GM19438 (cell line): ENCODE measurements around the gene DRD4.
"Not testable (repeated sequence)": the region's sequence is repeated elsewhere in the genome, so short reads cannot be mapped to it uniquely, and the experiment has no call there.

Experiments
- ATAC-seq: cut with Tn5 transposase; IDR thresholded peaks from one replicate; pipeline ENCODE4 v1.9.1; 2021; ENCODE audit warnings: low read depth; ENCODE audit not compliant: unreplicated experiment

DRD4 gene

DNA sequence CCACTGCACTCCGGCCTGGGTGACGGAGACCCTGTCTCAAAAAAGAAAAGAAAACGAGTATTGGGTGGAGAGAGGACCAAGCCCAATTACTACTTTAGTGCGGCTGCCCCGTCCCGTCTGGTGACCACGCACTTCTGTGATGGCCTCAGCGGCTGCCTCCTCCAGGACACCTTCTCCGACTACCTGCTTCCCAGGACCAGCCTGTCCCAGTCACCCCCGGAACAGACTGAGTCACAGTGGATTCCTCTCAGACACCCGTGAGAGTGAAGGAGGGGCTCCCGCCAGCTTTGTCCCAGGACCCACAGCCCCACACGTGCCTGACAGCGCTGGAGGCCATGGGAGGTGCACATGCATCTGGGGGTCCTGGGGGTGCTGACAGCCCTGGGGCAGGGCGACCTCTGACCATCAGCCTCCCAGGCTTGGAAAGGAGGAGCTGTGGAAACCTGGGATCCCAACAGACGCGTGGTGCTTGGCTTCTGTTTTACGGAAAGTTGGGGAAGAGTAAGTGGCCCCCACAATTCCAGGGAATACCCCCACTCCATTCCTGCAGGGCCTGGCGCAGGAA is 4.8 kb downstream of the DRD4 start:
- ATAC-seq, result no peak

DNA sequence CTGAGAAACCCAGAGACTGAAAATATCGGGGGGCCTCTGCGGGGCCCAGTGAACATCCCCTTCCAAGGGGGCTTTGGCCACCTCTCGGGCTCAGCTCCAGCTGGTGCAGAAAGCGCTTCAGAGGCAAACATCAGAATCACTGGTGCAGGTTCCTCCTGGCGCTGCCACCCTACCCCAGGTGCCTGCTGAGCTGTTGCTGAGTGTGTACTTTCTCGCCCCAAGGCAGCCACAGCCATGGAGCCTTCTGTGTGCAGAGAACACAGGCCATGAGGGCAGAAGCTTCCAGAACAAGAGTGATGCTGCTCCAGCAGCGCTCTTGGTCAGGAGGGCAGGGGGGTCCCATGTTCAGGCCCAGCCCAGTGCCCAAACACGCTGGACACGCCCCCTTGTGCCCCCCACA is 6.3 kb downstream of the DRD4 start:
- no peak for ATAC-seq

DNA sequence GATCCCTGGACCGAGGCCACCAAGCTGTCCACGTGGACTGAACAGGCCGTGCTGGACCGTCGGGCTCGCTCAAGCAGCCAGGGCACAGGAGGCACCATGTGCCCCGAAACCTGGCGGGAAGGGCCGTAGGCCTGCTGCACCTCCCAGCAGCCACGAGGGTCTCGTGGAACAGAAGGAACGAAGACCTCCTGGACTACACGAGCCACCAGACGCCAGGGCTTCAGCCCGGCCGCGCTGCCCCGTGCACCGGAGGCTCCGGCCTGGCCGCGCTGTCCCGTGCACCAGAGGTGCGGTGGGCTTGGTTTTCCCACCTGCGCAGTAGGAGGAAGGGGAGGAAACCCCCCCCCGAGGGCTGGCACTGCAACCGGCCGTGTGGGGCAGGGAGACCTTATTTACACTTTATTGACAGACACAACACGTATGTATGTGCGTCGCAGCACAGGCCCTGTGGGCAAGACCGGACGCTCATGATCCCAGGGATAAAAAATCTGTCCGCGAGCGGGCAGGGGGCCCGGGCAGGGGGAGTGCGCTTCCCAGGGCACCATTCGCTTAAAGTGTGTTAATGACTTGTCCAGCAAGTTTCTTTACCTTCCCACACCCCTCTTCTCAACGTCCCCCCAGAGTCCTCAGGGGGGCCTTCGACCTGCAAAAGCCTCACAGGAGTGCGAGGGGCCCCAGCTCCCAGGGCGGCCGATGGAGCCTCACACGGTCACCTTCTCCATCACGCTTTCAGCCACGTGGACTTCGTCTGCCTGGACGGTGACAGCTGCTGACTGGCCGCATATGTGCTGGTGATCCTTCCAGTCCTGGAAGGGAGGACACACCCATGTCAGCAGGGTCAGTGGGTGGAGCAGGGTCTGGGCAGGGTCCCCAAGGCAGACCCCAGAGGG is 7.0 kb downstream of the DRD4 start:
- no peak for ATAC-seq

DNA sequence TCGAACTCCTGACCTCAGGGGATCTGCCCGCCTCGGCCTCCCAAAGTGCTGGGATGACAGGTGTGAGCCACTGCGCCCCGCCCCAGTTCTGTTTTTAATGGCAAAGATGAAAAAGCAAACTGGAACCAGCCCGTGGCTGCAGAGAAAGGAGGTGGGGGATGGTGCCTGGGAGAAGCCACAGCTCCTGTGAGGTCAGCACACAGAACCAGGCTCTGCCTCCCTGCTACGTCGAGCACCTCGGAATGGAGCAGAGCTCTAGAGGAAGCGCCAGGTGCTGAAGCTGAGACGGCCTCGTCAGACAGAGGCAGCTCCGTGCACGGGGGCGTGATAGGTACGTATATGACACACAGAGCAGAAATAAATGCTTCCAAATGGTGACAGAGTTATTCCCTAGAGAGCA is 8.5 kb downstream of the DRD4 start:
- no peak for ATAC-seq

DNA sequence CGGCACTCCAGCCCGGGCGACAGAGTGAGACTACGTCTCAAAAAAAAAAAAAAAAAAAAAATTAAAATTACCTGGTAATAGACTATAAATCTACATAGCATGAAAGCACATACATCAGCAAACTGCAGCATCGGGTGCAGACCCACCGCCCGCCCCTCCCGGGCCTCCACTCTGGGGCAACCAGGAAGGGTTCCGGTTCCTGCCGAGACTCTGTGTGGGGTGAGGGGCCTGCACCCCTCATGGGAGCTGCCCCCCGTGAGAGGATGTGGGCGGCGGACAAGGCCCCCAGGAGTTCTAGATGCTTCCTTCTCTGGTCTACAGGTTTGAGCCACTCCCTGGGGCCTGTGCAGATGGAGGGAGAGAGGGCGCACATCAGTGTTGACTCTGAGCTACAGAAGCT is 9.1 kb downstream of the DRD4 start:
- no peak for ATAC-seq

DNA sequence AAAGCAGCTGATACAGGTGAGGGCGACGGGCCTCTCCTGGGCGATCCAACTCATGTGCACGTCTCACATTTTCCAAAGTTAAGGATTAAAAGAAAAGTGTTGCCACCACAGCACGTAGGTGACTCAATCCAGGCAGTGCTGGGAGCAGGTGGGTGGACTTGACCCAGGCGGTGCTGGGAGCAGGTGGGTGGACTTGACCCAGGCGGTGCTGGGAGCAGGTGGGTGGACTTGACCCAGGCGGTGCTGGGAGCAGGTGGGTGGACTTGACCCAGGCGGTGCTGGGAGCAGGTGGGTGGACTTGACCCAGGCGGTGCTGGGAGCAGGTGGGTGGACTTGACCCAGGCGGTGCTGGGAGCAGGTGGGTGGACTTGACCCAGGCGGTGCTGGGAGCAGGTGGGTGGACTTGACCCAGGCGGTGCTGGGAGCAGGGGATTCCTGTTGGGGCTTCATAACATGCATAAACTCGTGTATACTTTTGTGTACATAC is 10.6 kb downstream of the DRD4 start:
- not testable (repeated sequence) for ATAC-seq

DNA sequence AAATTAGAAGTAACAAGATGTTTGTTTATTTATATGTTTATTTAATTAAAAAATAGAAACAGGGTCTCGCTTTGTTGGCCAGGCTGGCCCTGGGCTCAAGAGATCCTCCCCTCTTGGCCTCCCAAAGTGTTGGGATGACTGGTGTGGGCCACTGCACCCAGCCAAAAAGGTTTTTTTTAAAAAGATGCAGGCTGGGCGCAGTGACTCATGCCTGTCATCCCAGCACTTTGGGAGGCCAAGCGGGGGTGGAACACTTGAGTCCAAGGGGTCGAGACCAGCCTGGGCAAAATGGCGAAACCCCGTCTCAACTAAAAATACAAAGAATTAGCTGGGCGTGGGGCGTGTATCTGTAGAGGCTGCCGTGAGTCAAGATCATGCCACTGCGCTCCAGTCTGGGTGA is 13.4 kb downstream of the DRD4 start:
- ATAC-seq, result no peak

DNA sequence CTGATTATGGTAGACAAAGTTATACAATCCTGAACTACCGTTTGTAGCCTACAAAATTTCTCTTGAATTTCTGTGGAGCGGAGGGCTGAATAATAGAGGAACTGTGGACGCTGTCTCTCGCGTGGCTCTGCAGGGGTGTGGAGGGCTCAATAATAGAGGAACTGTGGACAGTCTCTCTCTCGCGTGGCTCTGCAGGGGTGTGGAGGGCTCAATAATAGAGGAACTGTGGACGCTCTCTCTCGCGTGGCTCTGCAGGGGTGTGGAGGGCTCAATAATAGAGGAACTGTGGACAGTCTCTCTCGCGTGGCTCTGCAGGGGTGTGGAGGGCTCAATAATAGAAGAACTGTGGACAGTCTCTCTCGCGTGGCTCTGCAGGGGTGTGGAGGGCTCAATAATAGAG is 16.1 kb downstream of the DRD4 start:
- ATAC-seq, result not testable (repeated sequence)

DNA sequence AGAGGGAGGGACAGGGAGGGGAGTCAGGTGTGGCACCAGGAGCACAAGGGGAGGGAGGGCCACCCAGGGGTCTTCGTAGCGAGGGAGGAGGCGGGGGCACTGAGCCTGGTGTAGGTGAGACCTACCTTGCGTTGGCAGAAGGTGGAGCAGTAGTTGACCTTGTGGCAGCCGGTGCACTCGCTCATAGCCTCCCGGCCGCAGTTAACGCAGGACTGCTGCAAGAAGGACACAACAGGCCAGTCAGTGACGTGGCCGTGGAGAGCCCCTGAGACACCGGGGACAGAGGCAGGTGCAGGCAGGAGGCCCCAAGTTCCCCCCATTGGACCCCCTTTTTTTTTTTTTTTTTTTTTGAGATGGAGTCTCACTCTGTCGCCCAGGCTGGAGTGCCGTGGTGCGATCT is 16.8 kb downstream of the DRD4 start:
- no peak for ATAC-seq

DNA sequence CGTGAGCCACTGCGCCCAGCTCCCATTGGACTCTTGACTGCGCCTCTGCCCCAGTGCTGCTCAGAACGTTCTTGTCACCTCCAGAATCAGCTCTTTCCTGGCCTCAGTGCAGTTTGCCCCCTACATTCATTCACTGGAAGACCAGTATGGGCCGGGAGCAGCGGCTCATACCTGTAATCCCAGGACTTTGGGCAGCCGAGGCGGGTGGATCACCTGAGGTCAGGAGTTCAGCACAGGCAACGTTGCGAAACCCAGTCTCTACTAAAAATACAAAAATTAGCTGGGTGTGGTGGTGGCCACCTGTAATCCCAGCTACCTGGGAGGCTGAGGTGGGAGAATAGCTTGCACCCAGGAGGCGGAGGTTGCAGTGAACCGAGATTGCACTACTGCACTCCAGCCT is 17.4 kb downstream of the DRD4 start:
- ATAC-seq, result not testable (repeated sequence)

DNA sequence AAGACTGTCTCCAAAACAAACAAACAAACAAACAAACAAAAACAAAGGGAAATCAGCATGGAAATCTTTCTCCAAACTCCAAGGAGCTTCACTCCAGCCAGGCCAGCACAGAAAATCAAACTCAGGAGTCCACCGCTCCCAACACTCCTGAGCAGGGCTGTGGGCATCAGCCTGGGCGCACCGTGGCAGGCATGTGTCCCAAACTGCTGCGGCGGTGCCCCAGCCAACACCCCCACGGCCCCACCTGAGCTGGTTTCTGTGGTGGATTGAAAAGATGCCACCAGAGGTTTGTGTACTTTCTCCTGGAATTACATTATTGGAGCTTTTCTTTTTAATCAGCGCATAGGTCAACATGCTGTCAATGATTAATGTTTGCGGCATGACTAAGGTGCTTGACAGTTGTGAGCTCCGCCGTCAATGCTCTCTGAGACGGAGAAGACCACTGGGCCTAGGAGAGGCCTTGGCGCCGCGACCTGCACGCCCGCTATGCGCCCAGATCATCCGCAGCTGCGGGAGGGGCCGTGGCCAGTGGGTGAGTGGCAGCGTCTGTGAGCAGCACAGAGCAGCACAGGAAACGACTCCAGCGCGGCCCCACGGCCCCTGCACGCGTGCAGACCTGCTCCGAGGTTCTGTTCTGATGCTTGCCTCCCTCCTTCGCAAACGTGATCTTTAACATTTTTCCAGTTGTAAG is 18.1 kb downstream of the DRD4 start:
- ATAC-seq, result no peak

DNA sequence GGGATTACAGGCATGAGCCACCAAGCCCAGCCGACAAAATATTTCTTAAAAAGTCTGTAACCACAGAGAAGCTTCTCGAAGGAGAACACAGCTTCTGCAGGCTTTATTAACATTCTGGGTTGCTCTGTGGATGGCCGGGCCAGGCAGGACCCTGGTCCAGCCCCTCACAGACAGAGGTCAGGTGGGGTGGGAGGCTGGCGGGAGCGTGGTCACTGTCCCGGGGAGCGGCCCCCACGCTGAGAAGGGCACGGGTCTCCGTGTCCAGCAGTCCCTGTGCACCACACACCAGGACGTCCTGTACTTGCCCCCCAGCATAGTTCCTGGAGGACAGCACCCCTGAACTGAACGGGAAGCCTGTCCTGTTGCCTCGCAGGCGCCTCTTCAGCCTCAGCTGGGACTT is 19.4 kb downstream of the DRD4 start:
- ATAC-seq, result no peak

DNA sequence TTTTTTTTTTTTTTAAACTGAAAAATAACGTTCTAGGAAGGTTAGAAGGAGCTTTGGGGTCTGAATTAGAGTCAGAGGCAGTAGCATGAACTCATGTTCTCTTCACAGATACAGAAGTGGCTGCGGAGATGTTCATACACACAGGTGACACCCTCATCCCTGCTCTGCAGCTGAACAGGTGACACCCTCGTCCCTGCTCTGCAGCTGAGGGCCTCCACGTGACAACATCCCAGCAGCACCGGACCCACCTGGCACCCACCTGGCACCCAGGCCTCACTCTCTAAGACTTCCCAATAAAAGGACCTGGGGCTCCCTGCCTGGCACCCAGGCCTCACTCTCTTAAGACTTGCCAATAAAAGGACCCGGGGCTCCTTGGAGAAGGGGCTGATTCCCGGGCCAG is 19.8 kb downstream of the DRD4 start:
- ATAC-seq, result no peak

DNA sequence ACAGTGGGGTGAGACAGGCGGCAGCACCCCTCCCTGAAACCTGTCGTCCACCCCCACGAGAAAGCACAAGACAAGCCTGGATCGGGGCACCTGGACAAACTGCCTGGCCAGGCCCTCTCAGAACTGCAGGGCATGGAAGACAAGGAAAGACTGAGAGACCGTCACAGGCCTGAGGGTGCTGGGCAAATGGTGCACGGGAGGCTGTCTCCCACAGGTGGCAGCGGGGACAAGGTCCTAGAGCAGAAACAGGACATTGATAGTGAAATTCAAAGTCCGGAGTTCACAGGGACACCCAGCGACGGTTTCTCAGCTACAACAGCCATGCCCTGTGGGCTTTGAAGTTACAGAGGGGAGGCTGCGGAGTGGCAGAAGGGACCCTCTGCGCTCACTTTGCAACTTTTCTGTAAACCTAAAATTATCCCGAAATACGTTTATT is 20.6 kb downstream of the DRD4 start:
- ATAC-seq, result no peak

DNA sequence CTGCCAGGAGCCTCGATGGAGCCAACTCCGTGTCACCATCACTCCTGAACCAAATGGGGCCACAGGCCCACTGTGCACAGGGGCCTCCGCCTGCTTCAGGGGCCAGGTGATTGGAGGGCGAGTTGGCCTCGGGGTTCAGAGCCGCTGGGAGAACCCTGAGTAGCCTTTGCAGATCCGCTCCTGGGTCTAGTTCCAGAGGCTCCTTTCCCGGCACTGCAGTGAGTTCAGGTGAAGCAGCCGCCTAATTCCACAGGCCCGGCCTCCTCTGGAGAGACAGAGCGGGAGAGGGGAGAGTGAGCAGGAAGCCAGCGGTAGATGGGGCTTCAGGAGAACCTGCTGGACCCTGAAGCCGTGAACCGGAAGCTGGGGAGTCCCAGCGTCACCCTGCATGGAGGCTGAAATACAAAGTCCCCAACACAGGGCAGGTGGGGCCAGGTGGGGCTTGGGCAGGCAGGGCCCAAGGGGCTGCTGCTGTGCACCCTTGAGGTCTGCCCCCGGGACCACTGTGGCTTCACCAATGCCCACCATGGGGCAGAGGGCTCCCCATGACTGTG is 22.5 kb downstream of the DRD4 start:
- ATAC-seq, result no peak

DNA sequence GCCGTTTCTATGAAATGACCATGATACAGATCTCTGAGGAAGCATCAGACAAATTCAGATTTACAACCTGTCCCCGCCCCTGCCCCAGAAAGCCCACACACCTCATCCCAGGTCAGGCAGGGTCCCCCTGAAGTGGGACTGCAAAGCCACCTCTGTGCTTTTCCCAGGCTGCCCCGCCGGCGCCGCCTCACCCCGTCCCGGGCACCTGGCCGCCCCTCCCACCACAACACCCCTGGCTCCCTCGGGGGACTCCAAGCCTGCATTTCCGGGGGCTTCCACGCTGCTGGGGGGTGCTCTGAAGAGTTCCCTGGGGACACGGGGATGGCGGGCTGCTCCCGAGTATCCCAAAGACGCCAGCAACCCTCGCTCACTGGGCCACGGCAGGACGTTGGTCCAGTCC is 23.2 kb downstream of the DRD4 start:
- ATAC-seq, result no peak

DNA sequence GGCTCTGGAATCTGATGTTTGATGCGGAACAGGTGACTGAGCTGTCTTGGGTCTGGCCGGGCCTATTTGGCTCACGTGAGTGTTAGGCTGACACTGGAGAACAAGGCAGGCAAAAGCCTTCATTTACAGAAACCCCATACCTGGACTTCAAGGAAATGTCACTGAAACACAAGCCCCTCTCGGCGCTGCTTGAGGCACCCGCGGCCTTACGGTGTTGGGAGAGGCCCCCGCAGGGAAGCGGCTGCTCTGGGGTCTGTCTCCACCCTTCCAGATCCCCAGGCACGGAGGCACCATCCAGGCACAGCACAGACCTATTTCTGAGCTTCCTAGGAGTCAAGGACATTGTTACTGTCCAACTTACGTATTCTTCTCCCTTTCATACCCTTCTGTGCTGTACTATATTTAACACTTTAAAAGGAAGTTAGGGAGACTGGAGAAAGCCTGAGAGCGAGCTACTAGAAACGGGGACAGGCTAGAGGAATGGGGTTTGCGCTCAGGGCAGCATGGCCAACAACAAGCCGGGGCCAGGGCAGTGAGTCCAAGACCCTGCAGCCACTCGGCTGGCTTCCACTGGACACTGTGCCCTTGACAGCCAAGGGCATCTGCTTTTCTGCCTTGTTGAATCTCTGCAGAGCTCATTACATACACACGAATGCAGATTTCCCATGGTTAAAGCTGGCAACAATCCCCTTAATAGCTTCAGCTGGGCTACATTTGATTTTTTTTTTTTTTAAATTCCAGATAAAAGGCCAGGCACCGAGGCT is 23.8 kb downstream of the DRD4 start:
- ATAC-seq, result no peak

DNA sequence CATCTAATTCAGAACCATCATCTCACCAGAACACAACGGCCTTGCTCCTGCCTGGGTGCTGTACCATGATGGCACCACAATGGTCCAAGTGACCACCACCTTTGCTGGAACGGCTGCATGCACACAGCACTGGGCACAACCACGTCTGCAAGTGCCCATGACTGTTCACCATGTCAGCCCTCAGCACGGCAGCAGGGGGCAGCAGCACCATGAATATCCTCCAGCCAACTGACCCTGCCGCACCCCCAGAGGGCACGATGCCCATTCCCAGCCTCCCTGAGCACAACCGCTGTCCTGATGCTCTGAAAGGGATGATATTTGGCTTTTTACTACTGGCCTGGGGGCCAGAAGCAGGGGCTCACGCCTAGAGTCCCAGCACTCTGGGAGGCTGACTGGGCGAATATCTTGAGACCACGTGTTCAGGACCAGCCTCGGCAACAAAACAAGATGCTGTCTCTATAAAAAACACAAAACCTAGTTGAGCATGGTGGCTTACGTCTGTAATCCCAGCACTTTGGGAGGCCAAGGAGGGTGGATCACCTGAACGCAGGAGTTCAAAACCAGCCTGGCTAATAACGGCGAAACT is 25.7 kb downstream of the DRD4 start:
- ATAC-seq, result no peak

DNA sequence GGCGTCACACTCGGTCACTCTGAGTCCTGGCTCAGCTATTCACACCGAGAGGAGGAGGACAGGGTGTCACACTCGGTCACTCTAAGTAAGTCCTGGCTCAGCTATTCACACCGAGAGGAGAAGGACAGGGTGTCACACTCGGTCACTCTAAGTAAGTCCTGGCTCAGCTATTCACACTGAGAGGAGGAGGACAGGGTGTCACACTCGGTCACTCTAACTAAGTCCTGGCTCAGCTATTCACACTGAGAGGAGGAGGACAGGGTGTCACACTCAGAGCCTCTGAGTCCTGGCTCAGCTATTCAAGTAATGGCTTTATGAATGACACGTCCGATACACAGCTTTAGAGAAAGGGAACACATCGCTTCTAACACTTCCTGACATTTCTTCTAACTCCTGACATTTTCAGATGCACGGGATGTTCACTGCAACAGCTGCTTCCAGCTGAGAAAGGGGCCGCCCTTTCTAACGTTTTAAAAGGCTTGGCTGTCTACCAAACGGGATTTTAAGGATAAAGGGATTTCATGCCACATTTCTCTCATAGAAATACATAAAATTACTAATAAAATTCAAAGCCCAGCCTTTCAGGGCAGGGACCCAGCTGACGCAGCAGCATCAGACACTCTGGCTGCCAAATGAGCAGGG is 28.1 kb downstream of the DRD4 start:
- no peak for ATAC-seq
